Measurements from ENCODE around the gene IPMK.
"Not testable (repeated sequence)": the region's sequence is repeated elsewhere in the genome, so short reads cannot be mapped to it uniquely, and the experiment has no call there.

The IPMK gene

DNA sequence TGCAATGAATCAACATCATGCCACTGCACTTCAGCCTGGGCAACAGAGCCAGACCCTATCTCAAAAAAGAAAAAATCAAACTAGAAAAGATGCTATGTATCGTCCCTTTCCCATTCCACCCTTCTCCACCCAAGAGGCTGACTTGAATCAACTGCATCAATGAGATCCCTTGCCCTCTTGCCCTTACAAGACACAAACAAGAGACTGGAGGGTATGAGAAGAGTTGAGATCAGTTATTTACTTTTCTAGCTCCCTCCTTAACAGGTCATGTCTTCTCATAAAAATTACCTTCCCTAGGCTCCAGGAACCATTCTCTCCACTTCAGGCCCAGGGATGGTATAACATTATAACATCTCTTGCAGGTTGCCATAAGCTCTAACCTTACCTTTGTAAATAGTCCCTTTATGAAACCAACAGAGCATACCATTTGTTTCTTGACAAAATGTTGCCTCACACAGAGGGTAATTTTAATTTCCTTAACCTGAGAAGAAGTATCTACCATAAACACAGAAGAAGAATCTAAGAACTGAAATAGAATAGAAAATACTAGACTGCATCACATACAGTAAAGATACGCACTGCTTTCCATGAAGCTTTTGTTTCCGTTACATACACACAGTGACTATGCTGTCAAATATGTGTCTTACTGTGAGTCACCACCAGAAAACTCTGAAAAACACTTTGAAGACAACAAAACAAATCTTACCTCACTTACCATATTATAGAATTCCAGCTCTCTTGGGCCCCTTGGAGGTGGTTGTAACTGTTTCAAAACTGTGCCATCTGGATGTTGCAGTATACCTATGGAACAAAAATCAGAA, 30.5 kb downstream of the IPMK start:
- Histone ChIP-seq H3K9me3 (ENCODE audit: control insufficient read depth, low read length) (no peaks in the 10 kb centered on the region), H3K4me1 (ENCODE audit: control insufficient read depth, insufficient read depth, low read length, poor library complexity, severe bottlenecking) (no peaks in the 10 kb centered on the region), H3K27ac (ENCODE audit: insufficient read depth, low read length, poor library complexity, severe bottlenecking) (no peak overlapping the region), H3K36me3 (ENCODE audit: control insufficient read depth, insufficient read depth, low read length) (no peaks in the 10 kb centered on the region), H3K27me3 (replicated peaks; ENCODE audit: control insufficient read depth, insufficient read depth, low read length, poor library complexity, severe bottlenecking) (no peaks in the 10 kb centered on the region), H3K4me3 (ENCODE audit: insufficient read depth, low read depth, low read length, poor library complexity, severe bottlenecking) (no peak overlapping the region)
- no peak for DNase-seq

DNA sequence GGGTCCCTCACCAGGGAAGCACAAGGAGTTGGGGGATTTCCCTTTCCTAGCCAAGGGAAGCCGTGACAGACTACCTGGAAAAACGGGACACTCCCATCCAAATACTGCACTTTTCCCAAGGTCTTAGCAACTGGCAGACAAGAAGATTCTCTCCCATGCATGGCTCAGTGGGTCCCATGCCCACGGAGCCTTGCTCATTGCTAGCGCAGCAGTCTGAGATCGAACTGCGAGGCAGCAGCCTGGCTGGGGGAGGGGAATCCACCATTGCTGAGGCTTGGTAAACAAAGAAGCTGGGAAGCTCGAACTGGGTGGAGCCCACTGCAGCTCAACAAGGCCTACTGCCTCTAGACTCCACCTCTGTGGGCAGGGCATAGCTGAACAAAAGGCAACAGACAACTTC, 37.8 kb downstream of the IPMK start:
- DNase-seq; H3K36me3 ChIP-seq (ENCODE audit: control insufficient read depth, insufficient read depth, low read length); H3K27me3 ChIP-seq (replicated peaks; ENCODE audit: control insufficient read depth, insufficient read depth, low read length, poor library complexity, severe bottlenecking); H3K9me3 ChIP-seq (ENCODE audit: control insufficient read depth, low read length); H3K27ac ChIP-seq (ENCODE audit: insufficient read depth, low read length, poor library complexity, severe bottlenecking); H3K4me3 ChIP-seq (ENCODE audit: insufficient read depth, low read depth, low read length, poor library complexity, severe bottlenecking); H3K4me1 ChIP-seq (ENCODE audit: control insufficient read depth, insufficient read depth, low read length, poor library complexity, severe bottlenecking): not testable (repeated sequence)

DNA sequence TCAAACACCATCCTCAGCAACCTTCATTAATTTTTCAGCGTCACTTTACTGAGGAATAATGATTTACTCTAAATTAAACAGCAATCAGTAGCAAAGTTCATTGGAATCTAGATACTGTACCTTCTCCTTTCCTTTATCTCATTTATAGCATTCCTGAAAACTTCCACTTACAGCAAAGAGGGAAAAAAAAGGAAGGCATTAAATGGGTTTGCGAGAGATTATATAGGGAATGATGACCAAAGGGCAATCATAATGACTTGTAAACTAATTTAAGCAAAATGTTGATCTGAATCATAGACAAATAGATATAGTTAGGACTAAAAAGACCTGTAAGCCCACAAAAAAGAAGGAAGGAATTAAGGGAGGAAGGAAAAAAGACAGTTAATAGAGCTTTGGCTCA, 42.0 kb downstream of the IPMK start:
- Histone ChIP-seq H3K27ac (ENCODE audit: insufficient read depth, low read length, poor library complexity, severe bottlenecking) (no peak overlapping the region), H3K4me1 (ENCODE audit: control insufficient read depth, insufficient read depth, low read length, poor library complexity, severe bottlenecking) (no peaks in the 10 kb centered on the region), H3K4me3 (ENCODE audit: insufficient read depth, low read depth, low read length, poor library complexity, severe bottlenecking) (no peak overlapping the region), H3K27me3 (replicated peaks; ENCODE audit: control insufficient read depth, insufficient read depth, low read length, poor library complexity, severe bottlenecking) (no peaks in the 10 kb centered on the region), H3K9me3 (ENCODE audit: control insufficient read depth, low read length) (no peaks in the 10 kb centered on the region), H3K36me3 (ENCODE audit: control insufficient read depth, insufficient read depth, low read length) (no peaks in the 10 kb centered on the region)
- no peak for DNase-seq

GRCh38 chr10:58220769-58221451, 46.8 kb downstream of the IPMK start:
- no peaks in the 10 kb centered on the region for H3K9me3 ChIP-seq (ENCODE audit: control insufficient read depth, low read length)
- H3K36me3 ChIP-seq (ENCODE audit: control insufficient read depth, insufficient read depth, low read length): no peaks in the 10 kb centered on the region
- H3K4me3 ChIP-seq (ENCODE audit: insufficient read depth, low read depth, low read length, poor library complexity, severe bottlenecking): no peak overlapping the region
- no peaks in the 10 kb centered on the region for H3K4me1 ChIP-seq (ENCODE audit: control insufficient read depth, insufficient read depth, low read length, poor library complexity, severe bottlenecking)
- DNase-seq: no peak
- H3K27me3 ChIP-seq (replicated peaks; ENCODE audit: control insufficient read depth, insufficient read depth, low read length, poor library complexity, severe bottlenecking): no peaks in the 10 kb centered on the region
- no peak overlapping the region for H3K27ac ChIP-seq (ENCODE audit: insufficient read depth, low read length, poor library complexity, severe bottlenecking)

GRCh38 chr10:58219875-58220274, 47.8 kb downstream of the IPMK start:
- Histone ChIP-seq H3K4me3 (ENCODE audit: insufficient read depth, low read depth, low read length, poor library complexity, severe bottlenecking) (no peak overlapping the region), H3K4me1 (ENCODE audit: control insufficient read depth, insufficient read depth, low read length, poor library complexity, severe bottlenecking) (no peaks in the 10 kb centered on the region), H3K9me3 (ENCODE audit: control insufficient read depth, low read length) (no peaks in the 10 kb centered on the region), H3K36me3 (ENCODE audit: control insufficient read depth, insufficient read depth, low read length) (no peaks in the 10 kb centered on the region), H3K27ac (ENCODE audit: insufficient read depth, low read length, poor library complexity, severe bottlenecking) (no peak overlapping the region), H3K27me3 (replicated peaks; ENCODE audit: control insufficient read depth, insufficient read depth, low read length, poor library complexity, severe bottlenecking) (no peaks in the 10 kb centered on the region)
- DNase-seq: no peak

DNA sequence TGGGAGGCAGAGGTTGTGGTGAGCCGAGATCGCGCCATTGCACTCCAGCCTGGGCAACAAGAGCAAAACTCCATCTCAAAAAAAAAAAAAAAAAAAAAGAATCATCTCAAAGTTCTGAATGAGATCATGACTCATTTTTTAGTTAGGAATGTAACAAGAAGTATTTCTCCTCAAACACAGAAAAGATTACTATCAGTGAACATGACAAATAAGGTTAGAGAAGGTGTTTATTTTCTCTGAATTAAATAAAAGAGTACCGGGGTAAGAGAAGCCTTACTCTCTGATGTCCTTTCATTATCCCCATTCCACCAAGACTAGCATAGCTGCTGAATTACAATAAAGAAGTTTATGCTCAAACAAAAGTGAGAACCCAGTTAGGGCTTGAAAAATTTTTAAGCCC, 50.1 kb downstream of the IPMK start:
- H3K4me3 ChIP-seq (ENCODE audit: insufficient read depth, low read depth, low read length, poor library complexity, severe bottlenecking): no peak overlapping the region
- H3K27ac ChIP-seq (ENCODE audit: insufficient read depth, low read length, poor library complexity, severe bottlenecking): no peak overlapping the region
- H3K36me3 ChIP-seq (ENCODE audit: control insufficient read depth, insufficient read depth, low read length): no peaks in the 10 kb centered on the region
- no peaks in the 10 kb centered on the region for H3K27me3 ChIP-seq (replicated peaks; ENCODE audit: control insufficient read depth, insufficient read depth, low read length, poor library complexity, severe bottlenecking)
- DNase-seq: no peak
- H3K4me1 ChIP-seq (ENCODE audit: control insufficient read depth, insufficient read depth, low read length, poor library complexity, severe bottlenecking): no peaks in the 10 kb centered on the region
- no peaks in the 10 kb centered on the region for H3K9me3 ChIP-seq (ENCODE audit: control insufficient read depth, low read length)

DNA sequence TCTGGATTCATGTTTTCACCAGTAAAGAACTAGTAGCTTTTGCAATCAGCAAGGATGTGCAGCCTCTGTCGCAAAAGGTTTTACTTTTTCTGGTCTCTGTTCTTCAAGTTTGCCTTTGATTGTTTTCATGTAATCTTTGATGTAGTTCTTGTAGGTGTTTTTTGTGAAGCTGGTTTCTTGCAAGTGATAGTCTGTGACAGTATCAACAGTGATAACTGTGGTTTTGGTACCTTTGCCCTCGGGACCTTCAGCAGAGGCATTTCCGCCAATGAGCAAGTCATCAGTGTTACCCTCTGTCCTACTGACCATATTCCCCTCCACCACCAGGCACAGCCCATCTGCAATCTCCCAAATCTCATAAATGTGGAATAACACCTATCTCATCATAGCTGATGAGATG, 55.1 kb downstream of the IPMK start:
- Histone ChIP-seq H3K27ac (ENCODE audit: insufficient read depth, low read length, poor library complexity, severe bottlenecking) (no peak overlapping the region), H3K4me1 (ENCODE audit: control insufficient read depth, insufficient read depth, low read length, poor library complexity, severe bottlenecking) (no peaks in the 10 kb centered on the region), H3K4me3 (ENCODE audit: insufficient read depth, low read depth, low read length, poor library complexity, severe bottlenecking) (no peak overlapping the region), H3K27me3 (replicated peaks; ENCODE audit: control insufficient read depth, insufficient read depth, low read length, poor library complexity, severe bottlenecking) (no peaks in the 10 kb centered on the region), H3K36me3 (ENCODE audit: control insufficient read depth, insufficient read depth, low read length) (no peaks in the 10 kb centered on the region), H3K9me3 (ENCODE audit: control insufficient read depth, low read length) (no peaks in the 10 kb centered on the region)
- DNase-seq: no peak

- DNase-seq: no peak
- H3K4me1 ChIP-seq (ENCODE audit: control insufficient read depth, insufficient read depth, low read length, poor library complexity, severe bottlenecking): no peaks in the 10 kb centered on the region
- no peak overlapping the region for H3K27ac ChIP-seq (ENCODE audit: insufficient read depth, low read length, poor library complexity, severe bottlenecking)
- H3K4me3 ChIP-seq (ENCODE audit: insufficient read depth, low read depth, low read length, poor library complexity, severe bottlenecking): no peak overlapping the region
- no peaks in the 10 kb centered on the region for H3K36me3 ChIP-seq (ENCODE audit: control insufficient read depth, insufficient read depth, low read length)
- H3K27me3 ChIP-seq (replicated peaks; ENCODE audit: control insufficient read depth, insufficient read depth, low read length, poor library complexity, severe bottlenecking): no peaks in the 10 kb centered on the region
- no peaks in the 10 kb centered on the region for H3K9me3 ChIP-seq (ENCODE audit: control insufficient read depth, low read length)
Measured at GRCh38 chr10:58210160-58210559, 57.5 kb downstream of the IPMK start.

GRCh38 chr10:58209669-58210068, 58.0 kb downstream of the IPMK start:
- Histone ChIP-seq H3K4me3 (ENCODE audit: insufficient read depth, low read depth, low read length, poor library complexity, severe bottlenecking) (no peak overlapping the region), H3K4me1 (ENCODE audit: control insufficient read depth, insufficient read depth, low read length, poor library complexity, severe bottlenecking) (no peaks in the 10 kb centered on the region), H3K9me3 (ENCODE audit: control insufficient read depth, low read length) (no peaks in the 10 kb centered on the region), H3K36me3 (ENCODE audit: control insufficient read depth, insufficient read depth, low read length) (no peaks in the 10 kb centered on the region), H3K27ac (ENCODE audit: insufficient read depth, low read length, poor library complexity, severe bottlenecking) (no peak overlapping the region), H3K27me3 (replicated peaks; ENCODE audit: control insufficient read depth, insufficient read depth, low read length, poor library complexity, severe bottlenecking) (no peaks in the 10 kb centered on the region)
- no peak for DNase-seq

- no peak overlapping the region for H3K4me3 ChIP-seq (ENCODE audit: insufficient read depth, low read depth, low read length, poor library complexity, severe bottlenecking)
- H3K9me3 ChIP-seq (ENCODE audit: control insufficient read depth, low read length): no peaks in the 10 kb centered on the region
- no peaks in the 10 kb centered on the region for H3K27me3 ChIP-seq (replicated peaks; ENCODE audit: control insufficient read depth, insufficient read depth, low read length, poor library complexity, severe bottlenecking)
- DNase-seq: no peak
- H3K27ac ChIP-seq (ENCODE audit: insufficient read depth, low read length, poor library complexity, severe bottlenecking): no peak overlapping the region
- H3K36me3 ChIP-seq (ENCODE audit: control insufficient read depth, insufficient read depth, low read length): peaks cover 4% of the 10 kb centered on the region
- H3K4me1 ChIP-seq (ENCODE audit: control insufficient read depth, insufficient read depth, low read length, poor library complexity, severe bottlenecking): no peaks in the 10 kb centered on the region
Measured at GRCh38 chr10:58206251-58206650, 61.4 kb downstream of the IPMK start.

Data from effector memory CD4-positive, alpha-beta T cell (primary cell).